AG09319 (cell line): Measurements from ENCODE around the gene EDEM3.
"Not testable (repeated sequence)": the region's sequence is repeated elsewhere in the genome, so short reads cannot be mapped to it uniquely, and the experiment has no call there.

Source experiments
- DNase-seq: peaks from one replicate; pipeline ENCODE4 v3.0.0-alpha.2; 2010; ENCODE audit warnings: low read depth; ENCODE audit errors: extremely low read depth
- CTCF ChIP-seq: IDR thresholded peaks from 2 replicates; pipeline ENCODE4 v1.5.1; 2011; ENCODE audit warnings: low read depth, mild to moderate bottlenecking, inconsistent platforms, low read length, moderate library complexity

Gene EDEM3

GRCh38 chr1:184768467-184768866, 13.8 kb upstream of the EDEM3 start:
- no peak for DNase-seq
- no peak for TF ChIP-seq CTCF

- DNase-seq: no peak
- TF ChIP-seq CTCF: no peak
Observed at GRCh38 chr1:184767591-184767990, 12.9 kb upstream of the EDEM3 start.

GRCh38 chr1:184764483-184764882, 9.8 kb upstream of the EDEM3 start:
- no peak for TF ChIP-seq CTCF
- DNase-seq: no peak

GRCh38 chr1:184763520-184763919, 8.9 kb upstream of the EDEM3 start:
- not testable (repeated sequence) for DNase-seq

GRCh38 chr1:184761969-184762485, 7.4 kb upstream of the EDEM3 start:
- DNase-seq: no peak
- no peak for TF ChIP-seq CTCF

GRCh38 chr1:184759651-184760050, 5.0 kb upstream of the EDEM3 start:
- DNase-seq: no peak
- TF ChIP-seq CTCF: no peak

GRCh38 chr1:184759112-184759511, 4.5 kb upstream of the EDEM3 start:
- TF ChIP-seq CTCF: no peak

GRCh38 chr1:184757891-184758290, 3.2 kb upstream of the EDEM3 start:
- no peak for TF ChIP-seq CTCF
- no peak for DNase-seq

More at GRCh38 chr1:184759112-184759511, 4.5 kb upstream of the EDEM3 start:
- DNase-seq: no peak
